22Rv1 (cell line): Measurements from ENCODE around the gene PBX3.

ENCODE experiments used
- CTCF ChIP-seq: fragments of 450-650 bp; IDR thresholded peaks from 2 replicates; pipeline ENCODE4 v1.5.1; 2017; ENCODE audit warnings: mild to moderate bottlenecking
- ZFX ChIP-seq: fragments of 450-650 bp; IDR thresholded peaks from 2 replicates; pipeline ENCODE4 v1.6.1; 2017; ENCODE audit warnings: antibody characterized with exemption, borderline replicate concordance

- TF ChIP-seq CTCF (no peak), ZFX (no peak)
These were observed 212.9 kb downstream of the PBX3 start for GRCh38 chr9:125959951-125960619.
